Astrocyte of the cerebellum (primary cell): ENCODE results near the gene KIFAP3.

ENCODE experiments used
- DNase-seq: peaks from one replicate; pipeline ENCODE4 v3.0.0-alpha.2; 2011; ENCODE audit warnings: low read depth
- H3K4me3 ChIP-seq: 2 replicates; pipeline ENCODE4 v1.5.1; 2011; ENCODE audit warnings: mild to moderate bottlenecking, low read depth, low read length, moderate library complexity
- CTCF ChIP-seq: IDR thresholded peaks from 2 replicates; pipeline ENCODE4 v1.5.1; 2012; ENCODE audit warnings: low read length, low read depth, moderate library complexity, mild to moderate bottlenecking; ENCODE audit errors: missing control alignments
- in situ Hi-C: cut with HindIII; loops from 2 replicates; pipeline ENCODE4 v1.10.0; 2017; ENCODE audit warnings: low sequenced_read_pairs

Gene KIFAP3

GRCh38 chr1:169882039-169882511 lies 192.4 kb downstream of the KIFAP3 start:
- no peak for TF ChIP-seq CTCF
- DNase-seq, result no peak
- in situ Hi-C loops, result no loop called here
- no peak overlapping the region for H3K4me3 ChIP-seq

GRCh38 chr1:169879034-169879840 lies 195.3 kb downstream of the KIFAP3 start:
- TF ChIP-seq CTCF, result no peak
- H3K4me3 ChIP-seq, result no peak overlapping the region
- in situ Hi-C loops, result no loop called here
- no peak for DNase-seq

DNA sequence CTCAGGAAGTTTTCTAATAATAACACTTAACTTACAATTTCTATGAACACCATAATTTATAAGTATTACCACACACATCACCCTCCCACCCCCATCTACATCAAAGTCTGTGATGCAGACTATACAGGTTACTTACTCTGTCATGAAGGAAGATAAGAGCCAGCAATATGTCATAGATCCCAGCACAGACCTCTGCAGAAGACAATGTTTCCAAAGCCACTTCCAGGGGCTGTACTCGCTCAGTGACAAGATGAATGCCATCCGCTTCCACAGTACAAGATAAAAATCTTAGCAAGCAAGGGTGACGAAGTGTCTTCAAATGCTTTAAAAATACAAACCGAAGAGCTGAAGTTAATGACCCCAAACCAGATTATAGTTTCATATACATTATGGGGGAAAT lies 196.0 kb downstream of the KIFAP3 start:
- no peak overlapping the region for H3K4me3 ChIP-seq
- in situ Hi-C loops, result no loop called here
- DNase-seq, result no peak
- no peak for TF ChIP-seq CTCF

DNA sequence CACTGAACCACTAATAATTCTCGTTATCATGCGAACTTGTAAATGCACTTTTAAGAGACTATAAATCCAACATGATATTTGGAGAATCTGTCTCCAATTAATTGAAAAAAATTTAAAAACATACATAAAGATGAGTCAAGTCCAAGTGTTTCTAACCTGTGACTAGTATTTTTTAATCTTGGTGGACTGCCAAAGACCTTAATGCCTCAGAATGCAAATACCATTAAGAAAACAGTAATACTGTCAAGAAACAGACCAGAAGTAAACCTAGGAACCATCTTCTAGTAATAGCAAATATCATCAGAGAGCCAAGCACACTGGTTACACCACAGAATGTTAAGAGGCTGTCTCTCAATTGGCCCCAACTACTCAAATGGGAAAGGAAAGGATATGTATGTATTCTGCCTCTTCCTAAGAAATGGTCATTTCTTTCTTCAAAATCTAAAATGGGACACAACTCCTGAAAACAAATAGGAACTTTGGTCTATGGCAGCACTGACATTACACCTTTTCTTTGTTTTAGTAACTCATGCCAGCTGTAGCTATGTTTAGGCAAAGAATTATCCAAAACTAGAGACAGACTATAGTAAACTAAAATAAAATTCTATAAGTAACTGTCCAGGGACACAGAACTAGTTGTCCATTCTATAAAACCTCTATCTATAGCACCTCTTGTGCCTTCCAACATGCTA lies 196.5 kb downstream of the KIFAP3 start:
- no peak for TF ChIP-seq CTCF
- DNase-seq, result peak; percentile 8
- H3K4me3 ChIP-seq, result no peak overlapping the region
- in situ Hi-C loops, result no loop called here

DNA sequence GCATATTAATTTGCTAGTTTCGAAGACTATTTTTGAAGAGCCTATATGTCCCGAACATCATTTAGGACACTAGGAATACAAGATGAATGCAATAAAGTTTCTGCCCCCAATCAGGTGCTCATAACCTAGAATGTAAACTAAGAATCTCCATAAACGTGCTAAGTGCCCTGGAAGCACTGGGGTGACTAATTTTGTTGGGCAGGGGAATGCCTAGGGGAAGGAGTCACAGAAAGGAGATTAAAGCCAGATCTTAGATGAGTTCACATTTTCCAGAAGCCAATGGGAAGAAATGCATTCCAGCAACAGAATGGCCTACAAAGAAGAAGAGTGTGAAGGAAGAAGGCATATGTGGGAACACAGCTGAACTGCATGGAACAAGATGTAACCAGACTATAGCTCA lies 200.3 kb downstream of the KIFAP3 start:
- in situ Hi-C loops, result no loop called here
- no peak for TF ChIP-seq CTCF
- no peak overlapping the region for H3K4me3 ChIP-seq
- no peak for DNase-seq

DNA sequence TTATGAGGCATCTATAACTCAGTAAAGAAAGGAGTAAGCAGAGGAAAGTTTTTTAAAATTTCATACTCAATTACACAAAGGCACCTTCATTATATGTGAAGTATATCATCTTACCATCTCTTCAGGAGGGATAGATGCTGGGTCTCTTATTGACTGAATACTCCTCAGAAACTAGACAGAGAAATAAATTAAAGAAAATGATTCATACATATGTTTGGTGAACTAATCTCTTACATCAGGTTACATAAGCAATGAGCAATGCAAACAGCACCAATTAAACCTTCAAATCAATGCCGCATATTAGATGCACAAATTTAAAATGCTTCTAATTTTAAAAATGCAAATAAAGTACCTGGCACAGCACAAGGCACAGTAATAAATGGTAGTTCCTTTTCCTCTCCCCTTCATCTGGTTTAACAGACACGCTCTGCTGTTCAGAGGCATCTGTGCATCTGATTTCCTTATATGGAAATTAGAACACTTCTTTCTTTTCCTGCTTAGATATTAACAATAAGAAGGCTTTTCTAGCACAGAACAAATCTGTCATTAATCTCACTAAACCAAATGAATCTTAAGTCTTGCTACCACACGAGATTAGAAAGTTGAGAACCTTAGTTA lies 200.8 kb downstream of the KIFAP3 start:
- in situ Hi-C loops, result no loop called here
- no peak overlapping the region for H3K4me3 ChIP-seq
- TF ChIP-seq CTCF, result no peak
- no peak for DNase-seq
